ENCODE measurements around the gene MAGEB1.

Gene MAGEB1

GRCh38 chrX:30296408-30297254 lies 49.7 kb downstream of the MAGEB1 start:
- Histone ChIP-seq H3K36me3 (ENCODE audit: insufficient read depth, low read length) (no peaks in the 10 kb centered on the region), H3K27ac (ENCODE audit: low read depth, low read length) (no peak overlapping the region), H3K4me1 (ENCODE audit: control insufficient read depth, insufficient read depth, low read length, unreplicated experiment) (peaks cover 3% of the 10 kb centered on the region), H2AFZ (ENCODE audit: low read length, unreplicated experiment) (no peak overlapping the region), H3K79me2 (ENCODE audit: control insufficient read depth, insufficient read depth, low read length, unreplicated experiment) (no peaks in the 10 kb centered on the region), H3K4me3 (ENCODE audit: low read depth, low read length) (no peak overlapping the region), H3K27me3 (ENCODE audit: insufficient read depth, low read length) (no peaks in the 10 kb centered on the region)

GRCh38 chrX:30301208-30301607 lies 54.3 kb downstream of the MAGEB1 start:
- H2AFZ ChIP-seq (ENCODE audit: low read length, unreplicated experiment): no peak overlapping the region
- no peaks in the 10 kb centered on the region for H3K79me2 ChIP-seq (ENCODE audit: control insufficient read depth, insufficient read depth, low read length, unreplicated experiment)
- H3K36me3 ChIP-seq (ENCODE audit: insufficient read depth, low read length): no peaks in the 10 kb centered on the region
- H3K4me1 ChIP-seq (ENCODE audit: control insufficient read depth, insufficient read depth, low read length, unreplicated experiment): peaks cover 13% of the 10 kb centered on the region
- H3K27me3 ChIP-seq (ENCODE audit: insufficient read depth, low read length): no peaks in the 10 kb centered on the region
- H3K4me3 ChIP-seq (ENCODE audit: low read depth, low read length): no peak overlapping the region
- no peak overlapping the region for H3K27ac ChIP-seq (ENCODE audit: low read depth, low read length)
